Neural crest cell (in vitro differentiated cells): ENCODE data around the gene AICDA. TPM values are rescaled to one million over a fixed set of nuclear protein-coding genes. Genes with fewer than 3 reads are reported as not detected.
"Not testable (repeated sequence)": the region's sequence is repeated elsewhere in the genome, so short reads cannot be mapped to it uniquely, and the experiment has no call there.

Experiments used
- DNase-seq: peaks from one replicate; pipeline ENCODE4 v3.0.0; 2021; ENCODE audit warnings: low read depth, mixed read lengths, low spot score
- H3K27ac Mint-ChIP-seq: one replicate; pipeline ENCODE4 v1.8.0; 2021; ENCODE audit warnings: mild to moderate bottlenecking, mixed read lengths; ENCODE audit not compliant: unreplicated experiment
- H3K27me3 Mint-ChIP-seq: 2 replicates; pipeline ENCODE4 v1.8.0; 2021; ENCODE audit warnings: low read depth, mild to moderate bottlenecking, mixed read lengths
- H3K36me3 Mint-ChIP-seq: 2 replicates; pipeline ENCODE4 v1.8.0; 2021; ENCODE audit warnings: low read depth, mild to moderate bottlenecking, mixed read lengths
- H3K4me1 Mint-ChIP-seq: 2 replicates; pipeline ENCODE4 v1.8.0; 2021; ENCODE audit warnings: mixed read lengths
- H3K4me3 Mint-ChIP-seq: one replicate; pipeline ENCODE4 v1.8.0; 2021; ENCODE audit warnings: mild to moderate bottlenecking, mixed read lengths
- H3K9me3 Mint-ChIP-seq: 2 replicates; pipeline ENCODE4 v1.8.0; 2021; ENCODE audit warnings: mixed read lengths
- CTCF ChIP-seq: fragments of 200-600 bp; sonication (generic); conservative IDR thresholded peaks from 2 replicates; pipeline ENCODE4 v1.5.0; 2021; ENCODE audit warnings: antibody characterized with exemption, mild to moderate bottlenecking
- total RNA-seq: library from RNA; stranded (reverse); gene quantifications from 2 replicates; pipeline ENCODE4 v1.2.1, GENCODE V29; 2021

AICDA gene
- total RNA-seq, 1 donor from 2014 or later = not detected

GRCh38 chr12:8638951-8639350, 26.3 kb upstream of the AICDA start:
- Mint-ChIP-seq H3K9me3 (peaks cover 3% of the 10 kb centered on the region), H3K4me1 (no peaks in the 10 kb centered on the region), H3K27me3 (no peaks in the 10 kb centered on the region), H3K36me3 (peaks cover 3% of the 10 kb centered on the region), H3K4me3 (no peak overlapping the region), H3K27ac (no peak overlapping the region)
- no peak for TF ChIP-seq CTCF
- no peak for DNase-seq

- no peaks in the 10 kb centered on the region for H3K4me1 Mint-ChIP-seq
- no peak overlapping the region for H3K4me3 Mint-ChIP-seq
- no peaks in the 10 kb centered on the region for H3K9me3 Mint-ChIP-seq
- H3K27ac Mint-ChIP-seq = no peak overlapping the region
- DNase-seq = no peak
- H3K36me3 Mint-ChIP-seq = peaks cover 3% of the 10 kb centered on the region
- no peak for TF ChIP-seq CTCF
- no peaks in the 10 kb centered on the region for H3K27me3 Mint-ChIP-seq
Measured at GRCh38 chr12:8637666-8638065, 25.0 kb upstream of the AICDA start.

- peaks cover 3% of the 10 kb centered on the region for H3K36me3 Mint-ChIP-seq
- H3K27ac Mint-ChIP-seq = no peak overlapping the region
- DNase-seq = no peak
- no peak overlapping the region for H3K4me3 Mint-ChIP-seq
- no peaks in the 10 kb centered on the region for H3K27me3 Mint-ChIP-seq
- no peak for TF ChIP-seq CTCF
- no peaks in the 10 kb centered on the region for H3K9me3 Mint-ChIP-seq
- no peaks in the 10 kb centered on the region for H3K4me1 Mint-ChIP-seq
Measured at GRCh38 chr12:8637244-8637643, 24.6 kb upstream of the AICDA start.

GRCh38 chr12:8636581-8636980, 23.9 kb upstream of the AICDA start:
- no peak for TF ChIP-seq CTCF
- Mint-ChIP-seq H3K4me3 (no peak overlapping the region), H3K4me1 (no peaks in the 10 kb centered on the region), H3K9me3 (no peaks in the 10 kb centered on the region), H3K27ac (no peak overlapping the region), H3K36me3 (peaks cover 3% of the 10 kb centered on the region), H3K27me3 (no peaks in the 10 kb centered on the region)
- DNase-seq = no peak

GRCh38 chr12:8636007-8636346, 23.3 kb upstream of the AICDA start:
- not testable (repeated sequence) for H3K4me3 Mint-ChIP-seq, H3K27ac Mint-ChIP-seq, H3K9me3 Mint-ChIP-seq, DNase-seq, H3K4me1 Mint-ChIP-seq, H3K27me3 Mint-ChIP-seq, H3K36me3 Mint-ChIP-seq

GRCh38 chr12:8635342-8636006, 22.8 kb upstream of the AICDA start:
- not testable (repeated sequence) for DNase-seq, H3K27ac Mint-ChIP-seq, H3K36me3 Mint-ChIP-seq, H3K27me3 Mint-ChIP-seq, H3K9me3 Mint-ChIP-seq, H3K4me1 Mint-ChIP-seq, H3K4me3 Mint-ChIP-seq

- H3K9me3 Mint-ChIP-seq = no peaks in the 10 kb centered on the region
- H3K4me1 Mint-ChIP-seq = no peaks in the 10 kb centered on the region
- no peak overlapping the region for H3K27ac Mint-ChIP-seq
- no peak overlapping the region for H3K4me3 Mint-ChIP-seq
- H3K36me3 Mint-ChIP-seq = peaks cover 3% of the 10 kb centered on the region
- no peak for TF ChIP-seq CTCF
- no peak for DNase-seq
- no peaks in the 10 kb centered on the region for H3K27me3 Mint-ChIP-seq
Measured at GRCh38 chr12:8630131-8630530, 17.5 kb upstream of the AICDA start.
